Suprapubic skin (tissue), 4 donors: Measurements from ENCODE around the gene SEC14L2. TPM values are rescaled to one million over a fixed set of nuclear protein-coding genes. Genes with fewer than 3 reads are reported as not detected.

ENCODE experiments used
- DNase-seq, 2 donors: peaks; one replicate each; pipeline ENCODE4 v3.0.0-alpha.2; 2019; ENCODE audit warnings: low spot score in 2 of 2
- H3K27ac ChIP-seq: fragments of 200-600 bp; sonication (generic); one replicate; pipeline ENCODE4 v1.5.1; 2019
- H3K27me3 ChIP-seq: fragments of 200-600 bp; sonication (generic); one replicate; pipeline ENCODE4 v1.5.1; 2019
- H3K36me3 ChIP-seq: fragments of 200-600 bp; sonication (generic); one replicate; pipeline ENCODE4 v1.5.1; 2019
- H3K4me1 ChIP-seq: fragments of 200-600 bp; sonication (generic); one replicate; pipeline ENCODE4 v1.5.1; 2019
- H3K4me3 ChIP-seq: fragments of 200-600 bp; sonication (generic); one replicate; pipeline ENCODE4 v1.5.1; 2019; ENCODE audit warnings: mild to moderate bottlenecking
- H3K9me3 ChIP-seq: fragments of 200-600 bp; sonication (generic); one replicate; pipeline ENCODE4 v1.5.1; 2019
- EP300 ChIP-seq: sonication (generic); formaldehyde crosslinking; IDR thresholded peaks from one replicate; pipeline ENCODE4 v1.6.1; 2017; ENCODE audit warnings: antibody characterized with exemption
- POLR2A ChIP-seq, 2 donors: fragments of 450-650 bp; IDR thresholded peaks; one replicate each; pipeline ENCODE4 v1.6.1; 2017; ENCODE audit warnings: antibody characterized with exemption in 2 of 2, mild to moderate bottlenecking in 2 of 2, moderate library complexity in 2 of 2
- POLR2AphosphoS5 ChIP-seq, 3 donors: sonication (generic); formaldehyde crosslinking; IDR thresholded peaks; one replicate each; pipeline ENCODE4 v1.6.1; 2017; ENCODE audit warnings: antibody characterized with exemption in 3 of 3
- WGBS: methylation state at CpG from one replicate; pipeline ENCODE4 v1.1.5; 2018; 5-methylcytosine and 5-hydroxymethylcytosine counted together
- total RNA-seq, 4 donors: library from RNA; depleted of rRNA; stranded (reverse); fragments of >200 nt; gene quantifications; one replicate each; pipeline ENCODE4 v1.1.0, GENCODE V29; 2016
- TF ChIP-seq, protein P1 (sequence below), 2 donors: fragments of 200-600 bp in 1 of 2; fragments of 450-650 bp in 1 of 2; sonication (generic) in 1 of 2; IDR thresholded peaks; one replicate each; pipeline ENCODE4 v1.5.1; 2016 to 2019; ENCODE audit warnings: antibody characterized with exemption in 2 of 2, mild to moderate bottlenecking in 1 of 2, moderate library complexity in 1 of 2

Gene SEC14L2
- total RNA-seq, 4 donors from 2014 or later = 8.9 to 19.9 (median 13.5) TPM

DNA sequence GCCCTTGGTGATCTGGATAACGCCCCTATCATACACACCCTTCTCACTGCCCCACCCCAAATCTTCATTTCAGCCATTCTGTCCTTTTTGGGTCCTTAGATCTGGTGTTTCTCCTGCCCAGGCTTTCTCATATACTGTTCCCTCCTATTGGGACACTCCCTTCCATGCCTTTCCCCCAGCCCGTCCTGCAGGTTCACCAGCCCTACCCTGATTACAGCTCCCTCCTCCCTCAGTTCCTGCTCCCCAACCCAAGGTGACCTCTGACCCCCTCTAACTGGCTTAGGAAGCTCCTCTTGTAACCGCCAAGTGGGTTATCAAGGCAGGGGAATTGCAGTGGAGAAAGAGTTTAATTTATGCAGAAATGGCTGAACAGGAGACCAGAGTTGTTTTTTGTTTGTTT lies 41.7 kb downstream of the SEC14L2 start:
- H3K27me3 ChIP-seq = no peaks in the 10 kb centered on the region
- TF ChIP-seq, protein P1, sequence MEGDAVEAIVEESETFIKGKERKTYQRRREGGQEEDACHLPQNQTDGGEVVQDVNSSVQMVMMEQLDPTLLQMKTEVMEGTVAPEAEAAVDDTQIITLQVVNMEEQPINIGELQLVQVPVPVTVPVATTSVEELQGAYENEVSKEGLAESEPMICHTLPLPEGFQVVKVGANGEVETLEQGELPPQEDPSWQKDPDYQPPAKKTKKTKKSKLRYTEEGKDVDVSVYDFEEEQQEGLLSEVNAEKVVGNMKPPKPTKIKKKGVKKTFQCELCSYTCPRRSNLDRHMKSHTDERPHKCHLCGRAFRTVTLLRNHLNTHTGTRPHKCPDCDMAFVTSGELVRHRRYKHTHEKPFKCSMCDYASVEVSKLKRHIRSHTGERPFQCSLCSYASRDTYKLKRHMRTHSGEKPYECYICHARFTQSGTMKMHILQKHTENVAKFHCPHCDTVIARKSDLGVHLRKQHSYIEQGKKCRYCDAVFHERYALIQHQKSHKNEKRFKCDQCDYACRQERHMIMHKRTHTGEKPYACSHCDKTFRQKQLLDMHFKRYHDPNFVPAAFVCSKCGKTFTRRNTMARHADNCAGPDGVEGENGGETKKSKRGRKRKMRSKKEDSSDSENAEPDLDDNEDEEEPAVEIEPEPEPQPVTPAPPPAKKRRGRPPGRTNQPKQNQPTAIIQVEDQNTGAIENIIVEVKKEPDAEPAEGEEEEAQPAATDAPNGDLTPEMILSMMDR (IDR thresholded peaks at IDR 0.05) = no peak
- TF ChIP-seq POLR2AphosphoS5 (IDR thresholded peaks at IDR 0.05) (no peak), POLR2A (IDR thresholded peaks at IDR 0.05) (no peak)

DNA sequence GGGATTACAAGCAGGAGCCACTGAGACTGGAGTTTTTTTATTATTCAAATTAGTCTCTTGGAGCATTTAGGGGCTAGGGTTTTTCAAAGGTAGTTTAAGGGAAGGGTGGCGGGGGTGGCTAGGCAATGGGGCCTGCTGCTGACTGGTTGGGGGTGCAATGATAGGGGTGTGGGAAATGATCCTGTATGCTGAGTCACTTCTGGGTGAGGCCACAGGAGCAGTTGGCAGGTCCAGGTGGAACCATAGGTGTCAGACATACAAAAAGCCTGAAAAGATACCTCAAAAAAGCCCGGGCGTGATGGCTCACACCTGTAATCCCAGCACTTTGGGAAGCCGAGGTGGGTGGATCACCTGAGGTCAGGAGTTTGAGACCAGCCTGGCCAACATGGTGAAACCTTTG lies 42.4 kb downstream of the SEC14L2 start:
- 70% methylated on average over 4 of the region's 4 CpGs for WGBS
- no peak overlapping the region for H3K27ac ChIP-seq
- no peak for DNase-seq
- no peaks in the 10 kb centered on the region for H3K9me3 ChIP-seq
- no peak overlapping the region for H3K4me3 ChIP-seq
- H3K27me3 ChIP-seq = no peaks in the 10 kb centered on the region
- H3K4me1 ChIP-seq = peaks cover 25% of the 10 kb centered on the region
- no peak for TF ChIP-seq POLR2AphosphoS5 (IDR thresholded peaks at IDR 0.05)
- TF ChIP-seq, protein P1 (IDR thresholded peaks at IDR 0.05) = no peak
- no peaks in the 10 kb centered on the region for H3K36me3 ChIP-seq

More for the DNA sequence above, 41.7 kb downstream of the SEC14L2 start:
- H3K9me3 ChIP-seq = no peaks in the 10 kb centered on the region
- WGBS = 78% methylated on average over 3 of the region's 3 CpGs
- DNase-seq = no peak
- H3K36me3 ChIP-seq = no peaks in the 10 kb centered on the region
- peaks cover 25% of the 10 kb centered on the region for H3K4me1 ChIP-seq
- H3K27ac ChIP-seq = no peak overlapping the region
- H3K4me3 ChIP-seq = no peak overlapping the region

DNA sequence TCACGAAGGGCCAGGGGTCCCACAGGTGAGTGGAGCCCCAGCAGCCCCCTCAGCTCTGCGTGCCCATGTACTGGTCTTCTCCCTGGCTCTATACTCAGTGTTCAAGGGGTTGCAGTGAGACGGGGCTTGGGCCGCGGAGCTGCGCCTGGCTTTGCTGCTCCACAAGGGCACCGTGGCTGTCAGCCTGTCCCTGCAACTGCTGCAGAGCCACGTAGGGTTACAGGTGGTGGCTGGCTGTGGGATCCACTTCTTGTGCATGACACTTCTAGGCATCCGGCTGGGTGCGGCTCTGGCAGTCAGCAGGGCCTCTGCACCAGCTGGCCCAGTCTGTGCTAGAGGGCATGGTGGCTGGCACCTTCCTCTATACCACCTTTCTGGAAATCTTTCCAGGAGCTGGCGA lies 43.0 kb downstream of the SEC14L2 start:
- H3K4me3 ChIP-seq = no peak overlapping the region

DNA sequence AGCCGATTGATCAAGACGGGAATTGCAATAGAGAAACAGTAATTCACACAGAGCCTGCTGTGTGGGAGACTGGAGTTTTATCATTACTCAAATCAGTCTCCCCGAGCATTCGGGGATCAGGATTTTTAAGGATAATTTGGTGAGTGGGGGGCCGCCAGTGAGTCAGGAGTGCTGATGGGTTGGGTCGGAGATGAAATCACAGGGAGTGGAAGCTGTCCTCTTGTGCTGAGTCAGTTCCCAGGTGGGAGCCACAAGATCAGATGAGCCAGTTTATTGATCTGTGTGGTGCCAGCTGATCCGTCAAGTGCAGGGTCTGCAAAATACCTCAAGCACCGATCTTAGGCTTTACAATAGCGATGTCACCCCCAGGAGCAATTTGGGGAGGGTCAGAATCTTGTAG lies 44.3 kb downstream of the SEC14L2 start:
- Histone ChIP-seq H3K4me3 (no peak overlapping the region), H3K27me3 (no peaks in the 10 kb centered on the region), H3K36me3 (no peaks in the 10 kb centered on the region), H3K27ac (no peak overlapping the region), H3K9me3 (no peaks in the 10 kb centered on the region), H3K4me1 (peaks cover 26% of the 10 kb centered on the region)
- 72% methylated on average over 9 of the region's 9 CpGs for WGBS
- DNase-seq = no peak
- TF ChIP-seq POLR2AphosphoS5 (IDR thresholded peaks at IDR 0.05) (no peak), POLR2A (IDR thresholded peaks at IDR 0.05) (no peak), EP300 (no peak)
- TF ChIP-seq, protein P1 (IDR thresholded peaks at IDR 0.05) = no peak

More for the DNA sequence above, 43.0 kb downstream of the SEC14L2 start:
- H3K4me1 ChIP-seq = peaks cover 25% of the 10 kb centered on the region
- H3K27ac ChIP-seq = no peak overlapping the region
- no peaks in the 10 kb centered on the region for H3K27me3 ChIP-seq
- no peak for DNase-seq
- no peaks in the 10 kb centered on the region for H3K9me3 ChIP-seq
- no peaks in the 10 kb centered on the region for H3K36me3 ChIP-seq
- TF ChIP-seq POLR2A (IDR thresholded peaks at IDR 0.05) (no peak), POLR2AphosphoS5 (IDR thresholded peaks at IDR 0.05) (no peak), EP300 (no peak)
- TF ChIP-seq, protein P1 (IDR thresholded peaks at IDR 0.05) = no peak
- 61% methylated on average over 10 of the region's 11 CpGs for WGBS

DNA sequence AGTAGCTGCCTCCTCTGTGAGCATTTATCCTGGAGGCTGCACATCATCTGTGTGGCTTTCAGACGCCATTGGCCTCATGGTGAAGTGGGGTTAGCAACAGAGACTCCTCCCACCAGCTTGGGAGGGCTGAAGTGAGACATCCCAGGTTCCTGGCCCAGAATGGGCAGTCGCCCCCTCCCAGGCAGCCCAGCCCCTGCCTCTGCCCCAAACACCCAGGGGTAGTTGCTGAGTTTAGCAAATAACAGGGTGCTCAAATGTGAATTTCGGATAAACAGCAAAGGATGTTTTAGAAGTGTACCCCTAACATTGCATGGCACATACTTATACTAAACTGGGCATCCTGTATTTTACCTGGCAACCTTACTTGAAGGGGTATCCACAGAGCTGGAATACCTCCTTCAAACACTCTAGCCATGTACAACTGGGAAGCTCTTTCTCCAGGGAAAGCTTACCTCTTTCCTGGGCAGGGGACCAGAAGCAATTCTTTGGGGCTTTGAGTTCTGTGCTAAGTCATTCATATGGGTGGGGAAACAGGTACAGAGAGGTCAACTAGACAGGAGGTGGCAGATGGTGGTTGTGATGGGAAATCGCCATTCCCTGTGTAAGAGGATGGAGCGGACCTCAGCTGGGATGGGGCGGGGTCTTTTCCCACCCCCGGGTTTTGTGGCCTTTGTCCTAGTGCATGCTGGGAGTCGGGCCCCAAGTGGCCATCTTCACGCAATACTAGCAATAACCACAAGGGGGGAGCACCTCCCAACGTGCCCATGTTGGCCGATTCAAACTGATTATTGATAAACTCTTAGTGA lies 48.0 kb downstream of the SEC14L2 start:
- no peaks in the 10 kb centered on the region for H3K27me3 ChIP-seq
- WGBS = 26% methylated on average over 11 of the region's 11 CpGs
- H3K36me3 ChIP-seq = no peaks in the 10 kb centered on the region
- H3K4me3 ChIP-seq = no peak overlapping the region
- no peak for DNase-seq
- no peaks in the 10 kb centered on the region for H3K9me3 ChIP-seq
- H3K27ac ChIP-seq = no peak overlapping the region
- H3K4me1 ChIP-seq = peaks cover 12% of the 10 kb centered on the region
- TF ChIP-seq, protein P1 (IDR thresholded peaks at IDR 0.05) = peak; percentile 56 to 67
- TF ChIP-seq POLR2AphosphoS5 (IDR thresholded peaks at IDR 0.05) = no peak
